GM18519 (cell line): ENCODE measurements around the gene FGF2.
"Not testable (repeated sequence)": the region's sequence is repeated elsewhere in the genome, so short reads cannot be mapped to it uniquely, and the experiment has no call there.

Experiments
- ATAC-seq: cut with Tn5 transposase; IDR thresholded peaks from one replicate; pipeline ENCODE4 v1.9.1; 2021; ENCODE audit warnings: mild to moderate bottlenecking, moderate library complexity; ENCODE audit not compliant: unreplicated experiment, low FRiP score

Gene FGF2

GRCh38 chr4:122842984-122843531 lies 16.4 kb downstream of the FGF2 start:
- no peak for ATAC-seq

DNA sequence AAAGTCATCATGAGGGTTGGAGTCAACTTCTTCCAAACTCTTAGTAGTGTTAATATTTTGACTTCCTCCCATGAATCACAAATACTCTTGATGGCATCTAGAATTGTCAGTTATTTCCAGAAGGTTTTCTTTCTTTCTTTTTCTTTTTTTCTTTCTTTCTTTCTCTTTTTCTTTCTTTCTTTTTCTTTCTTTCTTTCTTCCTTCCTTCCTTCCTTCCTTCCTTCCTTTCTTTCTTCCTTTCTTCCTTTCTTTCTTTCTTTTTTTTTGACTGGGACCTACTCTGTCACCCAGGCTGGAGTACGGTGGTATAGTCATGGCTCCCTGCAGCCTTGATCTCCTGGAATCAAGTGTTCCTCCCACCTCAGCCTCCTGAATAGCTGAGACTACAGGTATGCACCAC lies 17.8 kb downstream of the FGF2 start:
- ATAC-seq = not testable (repeated sequence)

- no peak for ATAC-seq
Measured at GRCh38 chr4:122845066-122845465, 18.4 kb downstream of the FGF2 start.

- no peak for ATAC-seq
Measured at GRCh38 chr4:122845760-122846159, 19.1 kb downstream of the FGF2 start.

GRCh38 chr4:122847931-122848330 lies 21.3 kb downstream of the FGF2 start:
- no peak for ATAC-seq

- not testable (repeated sequence) for ATAC-seq
Measured at GRCh38 chr4:122849789-122850188, 23.2 kb downstream of the FGF2 start.

GRCh38 chr4:122851568-122851967 lies 24.9 kb downstream of the FGF2 start:
- ATAC-seq = no peak

- no peak for ATAC-seq
Measured at GRCh38 chr4:122854447-122855352, 28.1 kb downstream of the FGF2 start.

GRCh38 chr4:122855353-122855890 lies 28.8 kb downstream of the FGF2 start:
- ATAC-seq = no peak

DNA sequence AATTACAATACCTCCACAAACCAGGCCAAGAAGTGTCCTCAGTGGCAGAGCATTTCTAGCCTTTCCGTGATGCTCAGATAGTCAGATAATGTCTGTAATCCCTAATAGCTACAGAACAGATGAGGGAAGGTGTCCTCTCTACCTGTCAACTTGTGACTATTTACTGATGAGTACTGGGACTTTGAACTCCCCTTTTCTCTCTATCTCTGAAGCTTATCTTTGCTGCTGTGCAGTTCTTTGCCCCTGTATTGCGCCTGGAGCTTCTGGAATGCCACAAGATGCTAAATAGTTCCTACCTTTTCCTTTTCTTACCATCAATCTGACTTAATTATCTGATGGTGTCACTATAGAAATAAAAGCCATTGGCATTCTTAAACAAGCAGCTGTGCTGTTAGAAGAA lies 30.5 kb downstream of the FGF2 start:
- no peak for ATAC-seq

- no peak for ATAC-seq
Measured at GRCh38 chr4:122858705-122859104, 32.1 kb downstream of the FGF2 start.

GRCh38 chr4:122861172-122861943 lies 34.7 kb downstream of the FGF2 start:
- no peak for ATAC-seq

GRCh38 chr4:122863639-122864038 lies 37.0 kb downstream of the FGF2 start:
- no peak for ATAC-seq

DNA sequence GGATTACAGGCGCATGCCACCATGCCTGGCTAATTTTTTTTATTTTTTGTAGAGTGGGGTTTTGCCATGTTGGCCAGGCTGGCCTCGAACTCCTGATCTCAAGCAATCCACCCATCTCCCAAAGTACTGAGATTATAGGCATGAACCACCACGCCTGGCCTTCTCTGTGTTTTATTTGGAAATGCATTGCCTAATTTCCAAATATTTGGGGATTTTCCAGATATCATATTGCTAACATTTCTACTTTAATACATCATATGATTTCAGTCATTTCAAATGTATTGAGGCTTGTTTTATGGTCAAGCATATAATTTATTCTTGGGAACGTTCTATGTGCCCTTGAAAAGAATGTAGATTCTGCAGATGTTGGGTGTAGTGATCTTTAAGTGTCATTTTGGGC lies 38.8 kb downstream of the FGF2 start:
- ATAC-seq = no peak

DNA sequence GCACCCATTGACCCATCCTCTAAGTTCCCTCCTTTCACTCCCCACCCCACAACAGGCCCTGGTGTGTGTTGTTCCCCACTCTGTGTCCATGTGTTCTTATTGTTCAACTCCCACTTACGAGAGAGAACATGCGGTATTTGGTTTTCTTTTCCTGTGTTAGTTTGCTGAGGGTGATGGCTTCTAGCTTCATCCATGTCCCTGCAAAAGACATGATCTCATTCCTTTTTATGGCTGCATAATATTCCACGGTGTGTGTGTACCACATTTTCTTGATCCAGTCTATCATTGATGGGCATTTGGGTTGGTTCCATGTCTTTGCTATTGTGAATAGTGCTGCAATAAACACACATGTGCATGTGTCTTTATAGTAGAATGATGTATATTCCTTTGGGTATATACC lies 41.6 kb downstream of the FGF2 start:
- not testable (repeated sequence) for ATAC-seq

DNA sequence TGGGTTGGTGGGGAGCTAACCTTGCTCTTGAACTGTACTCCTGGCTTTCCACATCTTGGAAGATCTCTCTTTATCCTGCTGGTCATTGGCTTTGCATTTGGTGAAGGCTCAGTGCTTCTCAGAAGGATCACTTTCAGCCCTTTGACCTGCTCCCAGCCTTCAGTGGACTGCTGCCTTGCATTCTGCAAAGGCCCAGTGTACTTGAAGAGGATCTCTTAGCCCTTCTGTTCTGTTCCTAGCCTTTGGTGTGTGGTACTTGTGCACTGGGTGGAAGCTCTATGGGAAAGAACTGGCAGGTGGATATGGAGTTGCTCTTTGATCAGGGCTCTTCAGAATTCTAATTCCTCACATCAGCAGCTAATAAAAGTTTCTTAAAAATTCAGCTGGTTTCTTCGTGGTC lies 46.5 kb downstream of the FGF2 start:
- ATAC-seq = no peak

GRCh38 chr4:122873821-122874593 lies 47.4 kb downstream of the FGF2 start:
- no peak for ATAC-seq

- no peak for ATAC-seq
Measured at GRCh38 chr4:122875949-122876348, 49.3 kb downstream of the FGF2 start.

GRCh38 chr4:122876456-122876855 lies 49.8 kb downstream of the FGF2 start:
- no peak for ATAC-seq

- no peak for ATAC-seq
Measured at GRCh38 chr4:122879001-122879400, 52.4 kb downstream of the FGF2 start.
